ENCODE data around the gene F2RL3.
A peak's percentile ranks its signal among the peaks of the same experiment; 100 is the strongest.

The F2RL3 gene

DNA sequence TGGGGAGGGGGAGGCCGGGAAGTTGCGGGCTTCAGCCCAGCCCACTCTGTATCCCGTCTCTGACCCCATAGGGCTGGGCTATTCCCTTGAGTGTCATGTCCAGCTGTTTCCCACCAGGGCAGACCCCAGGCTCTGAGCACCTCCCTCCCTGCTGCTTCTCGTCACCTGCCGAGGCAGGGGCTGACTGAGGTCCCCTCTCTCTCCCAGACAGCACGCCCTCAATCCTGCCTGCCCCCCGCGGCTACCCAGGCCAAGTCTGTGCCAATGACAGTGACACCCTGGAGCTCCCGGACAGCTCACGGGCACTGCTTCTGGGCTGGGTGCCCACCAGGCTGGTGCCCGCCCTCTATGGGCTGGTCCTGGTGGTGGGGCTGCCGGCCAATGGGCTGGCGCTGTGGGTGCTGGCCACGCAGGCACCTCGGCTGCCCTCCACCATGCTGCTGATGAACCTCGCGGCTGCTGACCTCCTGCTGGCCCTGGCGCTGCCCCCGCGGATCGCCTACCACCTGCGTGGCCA, 625 bp downstream of the F2RL3 start:
- H3K4me3 ChIP-seq (ENCODE audit: low read depth, low read length), result peak overlapping the region; percentile 55
- no peak for DNase-seq (ENCODE audit: low read depth)
- TF ChIP-seq, protein P1, sequence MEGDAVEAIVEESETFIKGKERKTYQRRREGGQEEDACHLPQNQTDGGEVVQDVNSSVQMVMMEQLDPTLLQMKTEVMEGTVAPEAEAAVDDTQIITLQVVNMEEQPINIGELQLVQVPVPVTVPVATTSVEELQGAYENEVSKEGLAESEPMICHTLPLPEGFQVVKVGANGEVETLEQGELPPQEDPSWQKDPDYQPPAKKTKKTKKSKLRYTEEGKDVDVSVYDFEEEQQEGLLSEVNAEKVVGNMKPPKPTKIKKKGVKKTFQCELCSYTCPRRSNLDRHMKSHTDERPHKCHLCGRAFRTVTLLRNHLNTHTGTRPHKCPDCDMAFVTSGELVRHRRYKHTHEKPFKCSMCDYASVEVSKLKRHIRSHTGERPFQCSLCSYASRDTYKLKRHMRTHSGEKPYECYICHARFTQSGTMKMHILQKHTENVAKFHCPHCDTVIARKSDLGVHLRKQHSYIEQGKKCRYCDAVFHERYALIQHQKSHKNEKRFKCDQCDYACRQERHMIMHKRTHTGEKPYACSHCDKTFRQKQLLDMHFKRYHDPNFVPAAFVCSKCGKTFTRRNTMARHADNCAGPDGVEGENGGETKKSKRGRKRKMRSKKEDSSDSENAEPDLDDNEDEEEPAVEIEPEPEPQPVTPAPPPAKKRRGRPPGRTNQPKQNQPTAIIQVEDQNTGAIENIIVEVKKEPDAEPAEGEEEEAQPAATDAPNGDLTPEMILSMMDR (IDR thresholded peaks at IDR 0.05; ENCODE audit: insufficient read depth, low read depth, low read length, missing control alignments), result no peak

DNA sequence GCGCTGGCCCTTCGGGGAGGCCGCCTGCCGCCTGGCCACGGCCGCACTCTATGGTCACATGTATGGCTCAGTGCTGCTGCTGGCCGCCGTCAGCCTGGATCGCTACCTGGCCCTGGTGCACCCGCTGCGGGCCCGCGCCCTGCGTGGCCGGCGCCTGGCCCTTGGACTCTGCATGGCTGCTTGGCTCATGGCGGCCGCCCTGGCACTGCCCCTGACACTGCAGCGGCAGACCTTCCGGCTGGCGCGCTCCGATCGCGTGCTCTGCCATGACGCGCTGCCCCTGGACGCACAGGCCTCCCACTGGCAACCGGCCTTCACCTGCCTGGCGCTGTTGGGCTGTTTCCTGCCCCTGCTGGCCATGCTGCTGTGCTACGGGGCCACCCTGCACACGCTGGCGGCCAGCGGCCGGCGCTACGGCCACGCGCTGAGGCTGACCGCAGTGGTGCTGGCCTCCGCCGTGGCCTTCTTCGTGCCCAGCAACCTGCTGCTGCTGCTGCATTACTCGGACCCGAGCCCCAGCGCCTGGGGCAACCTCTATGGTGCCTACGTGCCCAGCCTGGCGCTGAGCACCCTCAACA, 1.2 kb downstream of the F2RL3 start:
- TF ChIP-seq, protein P1 (IDR thresholded peaks at IDR 0.05; ENCODE audit: insufficient read depth, low read depth, low read length, missing control alignments), result no peak

DNA sequence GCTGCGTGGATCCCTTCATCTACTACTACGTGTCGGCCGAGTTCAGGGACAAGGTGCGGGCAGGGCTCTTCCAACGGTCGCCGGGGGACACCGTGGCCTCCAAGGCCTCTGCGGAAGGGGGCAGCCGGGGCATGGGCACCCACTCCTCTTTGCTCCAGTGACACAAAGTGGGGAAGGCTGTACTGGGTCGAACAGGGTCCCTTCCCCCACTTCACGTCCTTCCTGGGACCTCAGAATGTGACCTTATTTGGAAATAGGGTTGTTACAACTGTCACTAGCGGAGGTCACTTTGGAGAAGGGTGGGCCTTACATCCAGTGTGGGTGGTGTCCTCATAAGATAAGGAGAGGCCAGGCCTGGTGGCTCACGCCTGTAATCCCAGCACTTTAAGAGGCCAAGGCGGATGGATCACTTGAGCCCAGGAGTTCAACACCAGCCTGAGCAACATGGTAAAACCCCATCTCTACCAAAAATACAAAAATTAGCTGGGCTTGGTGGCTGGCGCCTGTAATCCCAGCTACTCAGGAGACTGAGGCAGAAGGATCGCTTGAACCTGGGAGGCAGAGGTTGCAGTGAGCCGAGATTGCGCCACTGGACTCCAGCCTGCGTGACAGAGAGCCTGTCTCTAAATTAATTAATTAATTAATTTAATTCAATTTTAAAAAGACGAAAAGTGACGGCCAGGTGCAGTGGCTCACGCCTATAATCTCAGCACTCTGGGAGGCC, 1.8 kb downstream of the F2RL3 start:
- TF ChIP-seq, protein P1 (IDR thresholded peaks at IDR 0.05; ENCODE audit: insufficient read depth, low read depth, low read length, missing control alignments), result no peak
- DNase-seq (ENCODE audit: low read depth), result no peak
- H3K4me3 ChIP-seq (ENCODE audit: low read depth, low read length), result no peak overlapping the region

More for the DNA sequence above, 1.2 kb downstream of the F2RL3 start:
- DNase-seq (ENCODE audit: low read depth), result no peak
- H3K4me3 ChIP-seq (ENCODE audit: low read depth, low read length), result no peak overlapping the region

DNA sequence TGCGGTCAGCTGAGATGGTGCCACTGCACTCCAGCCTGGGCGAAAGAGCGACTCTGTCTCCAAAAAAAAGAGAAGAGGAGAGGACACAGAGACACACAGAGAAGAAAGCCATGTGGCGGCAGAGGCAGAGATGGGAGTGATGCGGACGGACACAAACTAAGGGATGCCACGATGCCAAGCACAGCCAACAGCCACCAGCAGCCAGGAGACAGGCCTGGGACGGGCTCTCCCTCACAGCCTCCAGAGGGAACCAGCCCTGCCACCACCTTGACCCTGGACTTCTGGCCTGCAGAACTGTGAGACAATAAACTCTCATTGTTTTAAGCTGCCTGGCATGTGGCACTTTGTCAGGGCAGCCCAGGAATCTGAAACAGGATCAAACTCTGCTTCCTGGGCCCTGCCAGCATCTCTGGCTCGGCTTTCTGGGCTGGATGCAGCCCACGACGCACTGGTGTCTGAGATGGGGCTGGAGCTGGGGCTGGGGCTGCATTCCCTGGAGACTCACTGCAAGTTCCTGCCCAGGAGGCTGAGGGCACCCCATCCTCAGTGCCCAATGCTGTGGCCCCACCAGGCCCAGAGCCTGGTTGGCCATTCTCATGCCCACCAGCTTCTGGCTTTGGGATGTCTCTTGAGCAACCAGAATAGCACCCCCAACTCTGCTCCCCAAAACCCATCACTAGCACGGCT, 3.0 kb downstream of the F2RL3 start:
- no peak for DNase-seq (ENCODE audit: low read depth)
- TF ChIP-seq, protein P1 (IDR thresholded peaks at IDR 0.05; ENCODE audit: insufficient read depth, low read depth, low read length, missing control alignments), result no peak
- H3K4me3 ChIP-seq (ENCODE audit: low read depth, low read length), result no peak overlapping the region

DNA sequence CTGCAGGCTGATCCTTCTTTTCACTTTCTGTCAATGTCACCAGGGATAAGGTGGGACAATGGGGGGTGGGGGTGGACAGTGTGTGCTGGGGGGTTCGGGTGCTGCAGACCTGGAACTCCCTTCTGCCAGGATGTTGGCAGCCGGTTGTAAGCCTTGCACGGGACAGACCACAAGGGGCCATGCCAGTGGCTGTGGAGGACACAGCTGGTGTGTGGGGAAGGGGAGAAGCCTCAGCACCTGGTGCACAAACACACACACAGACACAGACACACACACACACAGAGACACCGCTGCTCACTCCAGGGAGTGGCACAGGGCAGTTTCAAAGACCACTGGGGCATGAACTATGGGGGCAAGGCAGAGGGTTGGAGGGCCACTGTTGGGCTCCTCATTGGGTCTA, 3.6 kb downstream of the F2RL3 start:
- H3K4me3 ChIP-seq (ENCODE audit: low read depth, low read length), result no peak overlapping the region
- TF ChIP-seq, protein P1 (IDR thresholded peaks at IDR 0.05; ENCODE audit: insufficient read depth, low read depth, low read length, missing control alignments), result no peak
- DNase-seq (ENCODE audit: low read depth), result no peak

DNA sequence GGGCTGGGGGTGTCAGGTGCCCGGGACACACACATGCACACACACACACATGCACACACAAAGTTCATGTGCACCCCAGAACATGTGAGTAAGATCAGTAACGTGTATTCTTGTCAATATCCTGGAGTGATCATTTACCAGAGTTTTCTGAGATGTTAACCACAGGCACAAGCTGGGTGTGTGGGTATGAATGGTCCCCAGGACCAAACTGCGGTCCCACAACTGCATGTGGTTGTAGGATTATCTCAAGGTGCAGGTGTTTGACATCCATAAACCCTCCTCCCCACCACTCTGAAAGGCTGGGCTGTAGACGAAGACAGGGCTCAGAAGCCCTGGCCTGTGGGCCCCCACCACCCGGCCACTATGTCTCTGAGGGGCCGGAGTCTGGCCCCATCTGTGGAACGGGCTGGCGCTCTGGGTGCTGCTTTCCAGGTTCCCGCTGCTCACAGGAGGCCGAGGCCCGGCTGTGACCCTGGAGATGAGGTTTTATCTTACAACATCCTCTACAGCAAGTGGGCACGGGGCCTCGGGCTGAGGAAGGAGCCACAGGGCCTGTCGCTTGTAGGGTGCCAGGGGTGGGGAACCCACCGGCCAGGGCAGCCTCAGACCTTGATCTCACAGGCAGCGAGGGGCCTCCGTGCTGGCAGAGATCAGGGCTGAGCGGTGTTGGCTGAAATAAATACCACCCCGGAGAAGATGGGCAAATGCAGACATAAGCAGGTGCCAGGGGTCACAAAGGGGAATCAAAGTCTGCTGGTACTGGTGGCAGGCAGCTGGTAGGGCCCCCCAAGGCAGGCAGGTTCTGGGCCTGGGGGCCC, 4.3 kb downstream of the F2RL3 start:
- TF ChIP-seq, protein P1 (IDR thresholded peaks at IDR 0.05; ENCODE audit: insufficient read depth, low read depth, low read length, missing control alignments), result no peak
- no peak overlapping the region for H3K4me3 ChIP-seq (ENCODE audit: low read depth, low read length)
- DNase-seq (ENCODE audit: low read depth), result peak; percentile 69

Measured in GM12865 (cell line).